ENCODE measurements around the gene MMP2.

The MMP2 gene

GRCh38 chr16:55478827-55479429 is at the start of gene MMP2:
Gene MMP2, plus strand, starts transcription at chr16:55479198. Its CDS starts 282 bp downstream, at chr16:55479480.
- TF ChIP-seq CTCF (IDR thresholded peaks at IDR 0.05) (no peak), ZFX (IDR thresholded peaks at IDR 0.05; ENCODE audit: borderline replicate concordance) (no peak)
- H3K27ac ChIP-seq: no peak within 1 kb of the TSS

- TF ChIP-seq CTCF (IDR thresholded peaks at IDR 0.05) (no peak), ZFX (IDR thresholded peaks at IDR 0.05; ENCODE audit: borderline replicate concordance) (no peak)
- no peak overlapping the region for H3K27ac ChIP-seq
Observed at GRCh38 chr16:55433030-55433429, 46.0 kb upstream of the MMP2 start.

- TF ChIP-seq CTCF (IDR thresholded peaks at IDR 0.05): no peak
- TF ChIP-seq ZFX (IDR thresholded peaks at IDR 0.05; ENCODE audit: borderline replicate concordance): no peak
- no peak overlapping the region for H3K27ac ChIP-seq
Observed at GRCh38 chr16:55433535-55433934, 45.5 kb upstream of the MMP2 start.

- H3K27ac ChIP-seq: no peak overlapping the region
- no peak for TF ChIP-seq CTCF (IDR thresholded peaks at IDR 0.05)
- TF ChIP-seq ZFX (IDR thresholded peaks at IDR 0.05; ENCODE audit: borderline replicate concordance): no peak
Observed at GRCh38 chr16:55434000-55434399, 45.0 kb upstream of the MMP2 start.

GRCh38 chr16:55435387-55435786 is 43.6 kb upstream of the MMP2 start:
- no peak for TF ChIP-seq ZFX (IDR thresholded peaks at IDR 0.05; ENCODE audit: borderline replicate concordance)
- TF ChIP-seq CTCF (IDR thresholded peaks at IDR 0.05): no peak
- no peak overlapping the region for H3K27ac ChIP-seq

GRCh38 chr16:55436587-55436986 is 42.4 kb upstream of the MMP2 start:
- TF ChIP-seq CTCF (IDR thresholded peaks at IDR 0.05): no peak
- TF ChIP-seq ZFX (IDR thresholded peaks at IDR 0.05; ENCODE audit: borderline replicate concordance): no peak

GRCh38 chr16:55437625-55438024 is 41.4 kb upstream of the MMP2 start:
- no peak overlapping the region for H3K27ac ChIP-seq

More at GRCh38 chr16:55436587-55436986, 42.4 kb upstream of the MMP2 start:
- no peak overlapping the region for H3K27ac ChIP-seq

More at GRCh38 chr16:55437625-55438024, 41.4 kb upstream of the MMP2 start:
- TF ChIP-seq CTCF (IDR thresholded peaks at IDR 0.05) (no peak), ZFX (IDR thresholded peaks at IDR 0.05; ENCODE audit: borderline replicate concordance) (no peak)
